HL-60/S4 treated with phorbol 12-myristate 13-acetate at 8.2 ng/mL for 4 days and 3 days (cell line): ENCODE measurements around the gene CNTNAP2.
"Not testable (repeated sequence)": the region's sequence is repeated elsewhere in the genome, so short reads cannot be mapped to it uniquely, and the experiment has no call there.

Experiments used
- in situ Hi-C: fragments of 300-500 bp; cut with MboI; formaldehyde crosslinking; loops from 2 replicates; pipeline ENCODE4 v1.15.0; 2022; ENCODE audit warnings: low sequenced_read_pairs

The CNTNAP2 gene

DNA sequence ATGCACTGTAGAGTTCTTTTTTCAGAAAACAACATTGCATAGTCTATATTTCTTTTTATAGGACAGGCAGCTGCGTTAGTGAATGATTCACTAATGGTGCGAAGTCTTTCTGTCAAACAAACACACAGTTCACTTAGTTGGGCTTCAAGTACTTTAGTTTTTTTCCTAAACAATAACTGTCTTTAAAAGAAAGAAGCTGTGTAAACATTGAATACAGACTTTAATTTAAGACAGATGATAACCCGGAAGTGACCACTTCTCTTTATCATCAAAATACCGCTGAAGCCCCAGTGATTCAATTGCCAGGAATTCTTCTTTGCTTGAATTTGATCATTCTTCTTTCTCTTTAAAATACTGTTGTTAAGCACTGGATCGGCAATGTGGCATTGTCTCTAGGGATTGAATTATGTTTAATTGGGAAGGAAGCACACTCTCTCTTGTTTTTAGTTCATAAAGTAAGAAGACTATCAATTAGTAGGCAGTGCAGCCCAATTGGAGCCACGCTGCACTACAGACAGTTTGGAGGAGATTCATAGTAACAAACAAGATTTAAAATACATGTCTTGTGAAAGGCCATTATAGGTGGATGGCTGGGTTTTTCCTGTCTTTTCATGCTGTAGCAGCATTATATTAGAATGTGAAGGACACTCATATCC, 30.4 kb downstream of the CNTNAP2 start:
- in situ Hi-C loops = no loop called here

DNA sequence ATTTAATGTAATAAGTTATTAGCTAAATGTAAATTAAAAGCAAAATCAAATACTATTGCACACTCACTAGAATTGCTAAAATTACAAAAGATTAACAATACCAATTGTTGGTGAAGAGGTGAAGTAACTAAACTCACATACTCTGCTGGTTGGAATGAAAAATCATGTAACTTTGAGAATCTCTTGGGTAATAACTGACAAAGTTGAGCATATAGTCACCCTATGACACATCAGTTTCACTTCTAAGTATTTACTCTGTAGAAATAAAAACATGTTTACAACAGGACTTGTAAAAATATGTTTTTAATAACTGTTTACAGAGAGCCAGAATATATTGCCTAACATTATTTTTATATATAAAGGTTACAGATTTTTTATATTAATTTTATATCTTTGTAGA, 33.6 kb downstream of the CNTNAP2 start:
- in situ Hi-C loops = no loop called here

DNA sequence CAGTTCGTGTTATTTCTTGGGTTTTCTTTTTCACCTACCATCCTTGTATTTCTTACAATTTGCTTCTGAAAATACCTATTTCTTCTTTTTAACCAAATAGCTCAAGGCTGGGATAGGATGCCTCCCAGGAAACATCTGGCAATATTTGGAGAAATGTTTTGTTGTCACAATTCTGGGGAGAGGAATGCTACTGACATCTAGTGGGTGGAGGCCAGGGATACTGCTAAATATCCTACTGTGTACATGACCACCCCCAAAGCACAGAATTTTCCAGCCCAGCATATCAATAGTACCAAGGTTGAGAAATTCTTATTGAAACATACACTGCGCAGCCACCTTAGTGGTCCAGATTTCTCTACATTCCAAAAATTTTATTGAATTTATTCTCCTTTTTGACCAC, 55.5 kb downstream of the CNTNAP2 start:
- in situ Hi-C loops = no loop called here

DNA sequence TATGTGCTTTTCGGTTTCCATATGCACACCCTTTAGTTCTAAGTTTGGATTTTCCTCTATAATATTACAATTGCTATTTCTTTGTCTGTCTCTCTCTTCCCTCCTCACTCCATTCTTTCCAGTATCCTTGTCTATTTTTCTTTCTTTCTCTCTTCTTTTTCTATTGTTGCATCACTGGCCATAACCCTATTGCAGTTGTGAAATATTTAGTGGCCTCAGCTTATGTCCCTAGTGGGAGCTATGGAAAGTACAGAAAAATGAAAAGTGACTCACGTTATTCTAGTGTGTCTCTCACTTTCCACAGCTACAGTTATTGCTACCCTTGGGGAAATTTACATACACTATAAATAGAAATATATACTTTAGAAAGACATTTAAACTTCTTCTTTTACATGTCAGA, 59.1 kb downstream of the CNTNAP2 start:
- in situ Hi-C loops = no loop called here

DNA sequence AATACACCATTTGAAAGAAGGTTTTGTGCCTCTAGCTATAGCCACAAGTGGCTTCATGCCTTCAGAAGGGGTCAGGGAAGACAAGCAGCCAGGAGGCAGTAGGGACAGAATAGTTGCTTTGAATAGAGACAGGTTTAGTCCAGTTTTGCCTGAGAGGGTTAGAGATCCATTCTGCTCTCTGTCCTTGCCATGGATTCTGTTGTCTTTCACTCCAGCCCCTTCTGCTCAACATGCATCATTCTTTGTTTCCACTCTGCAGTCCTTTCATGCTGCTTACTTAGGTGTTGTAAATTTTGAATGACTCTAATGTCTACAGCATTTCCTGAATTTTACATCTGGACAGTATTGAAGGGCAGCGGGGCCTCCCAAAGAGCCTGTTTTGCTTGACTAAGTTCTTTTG, 60.3 kb downstream of the CNTNAP2 start:
- in situ Hi-C loops = no loop called here

DNA sequence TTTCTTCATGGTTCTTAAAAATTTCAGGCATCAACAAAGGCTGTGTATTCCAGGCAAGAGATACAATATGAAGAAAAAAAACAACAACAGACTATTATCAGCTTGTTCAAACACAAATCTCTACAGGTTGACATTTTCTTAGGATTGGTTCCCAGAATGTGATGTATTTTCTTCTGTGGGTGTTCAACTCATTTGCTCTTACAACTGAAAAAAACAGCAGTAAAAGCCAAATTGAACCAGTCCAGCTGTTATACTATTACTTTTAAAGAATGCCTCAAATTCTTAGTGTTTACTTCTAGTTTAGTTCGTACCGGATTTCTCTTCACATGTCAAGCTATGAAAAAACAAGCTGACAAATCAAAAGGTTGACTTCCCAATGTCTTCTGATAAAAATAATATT, 60.7 kb downstream of the CNTNAP2 start:
- in situ Hi-C loops = no loop called here

DNA sequence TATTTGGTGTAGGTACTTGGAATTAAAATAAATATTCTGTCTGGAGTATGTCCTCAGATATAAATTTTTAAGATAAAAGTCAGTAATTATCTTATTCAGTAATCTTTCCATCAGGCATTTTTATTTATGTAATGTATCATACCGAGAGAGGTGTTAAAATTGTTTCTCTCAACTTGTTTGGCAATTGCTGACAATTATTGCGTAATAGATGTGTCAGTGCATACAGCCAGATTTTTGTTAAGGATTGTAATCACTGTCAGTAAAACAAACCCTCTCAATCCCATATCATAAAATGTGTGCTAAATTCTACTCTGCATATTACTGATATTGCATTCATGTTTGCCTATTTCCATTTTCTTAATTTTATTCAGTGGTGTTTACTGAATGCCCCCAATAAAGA, 69.2 kb downstream of the CNTNAP2 start:
- in situ Hi-C loops = no loop called here

DNA sequence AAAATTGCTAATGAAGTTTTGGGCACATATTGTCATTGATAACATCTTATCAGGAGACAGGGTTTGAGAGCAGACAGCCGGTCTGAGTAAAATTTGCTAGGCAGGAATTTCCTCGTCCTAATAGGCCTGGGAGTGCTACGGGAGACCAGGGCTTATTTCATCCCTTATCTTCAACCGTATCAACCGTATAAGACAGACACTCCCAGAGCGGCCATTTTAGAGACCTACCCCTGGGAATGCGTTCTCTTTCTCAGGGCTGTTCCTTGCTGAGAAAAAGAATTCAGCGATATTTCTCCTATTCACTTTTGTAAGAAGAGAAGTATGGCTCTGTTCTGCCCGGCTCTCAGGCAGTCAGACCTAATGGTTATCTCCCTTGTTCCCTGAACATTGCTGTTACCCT, 74.8 kb downstream of the CNTNAP2 start:
- in situ Hi-C loops = not testable (repeated sequence)

DNA sequence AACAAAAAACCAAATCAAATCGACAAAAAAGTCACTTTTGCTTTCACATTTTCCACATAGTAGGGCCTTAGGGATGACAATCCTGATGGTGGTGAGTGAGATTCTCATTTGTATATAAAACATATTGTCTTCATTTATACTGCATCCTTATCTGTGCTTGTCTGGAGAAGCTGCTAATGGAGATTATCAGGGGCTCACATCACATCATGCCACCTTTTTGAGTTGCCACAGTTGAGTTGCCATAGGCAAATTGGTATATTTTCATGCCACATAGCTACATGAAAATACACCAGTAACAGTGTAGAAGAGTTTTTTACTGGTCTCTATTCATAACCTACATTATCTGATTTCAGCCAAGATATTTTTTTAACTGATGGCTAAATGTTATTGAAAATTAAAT, 85.3 kb downstream of the CNTNAP2 start:
- in situ Hi-C loops = no loop called here

DNA sequence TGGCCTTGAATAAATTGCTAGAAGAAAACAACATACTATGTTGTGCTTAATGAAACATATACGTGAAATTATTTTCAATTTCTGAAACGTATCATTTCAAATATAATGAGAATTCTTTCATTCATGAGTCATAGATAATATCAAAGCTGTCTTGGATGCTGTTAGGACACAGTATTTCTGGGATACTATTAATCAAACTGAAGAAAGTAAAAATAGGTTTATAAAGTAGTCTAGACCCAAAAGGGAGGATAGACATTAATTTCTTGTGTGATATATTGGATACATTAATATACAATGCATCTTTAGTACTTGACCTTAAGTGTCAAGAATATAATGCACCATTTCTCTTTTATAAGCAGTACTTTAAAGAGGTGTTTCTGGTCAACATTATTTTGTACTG, 89.7 kb downstream of the CNTNAP2 start:
- in situ Hi-C loops = no loop called here

DNA sequence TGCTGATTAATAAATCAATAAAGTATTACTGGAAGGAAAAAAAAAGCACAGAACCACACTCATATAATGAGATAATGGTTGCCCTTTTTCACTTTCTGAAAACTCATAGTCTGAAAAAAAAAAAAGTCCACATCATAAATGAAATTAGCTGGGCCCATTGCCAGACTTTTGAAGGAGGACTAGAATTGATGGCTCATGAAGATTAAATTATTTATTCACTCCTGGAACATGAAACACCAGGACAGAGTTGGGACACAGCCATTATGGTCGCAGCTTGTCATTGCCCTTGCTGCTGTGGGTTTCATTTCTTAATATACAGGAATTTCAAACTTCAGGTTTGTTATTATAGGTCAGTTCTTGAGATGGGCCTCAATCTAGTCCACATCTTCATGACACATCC, 91.9 kb downstream of the CNTNAP2 start:
- in situ Hi-C loops = no loop called here

DNA sequence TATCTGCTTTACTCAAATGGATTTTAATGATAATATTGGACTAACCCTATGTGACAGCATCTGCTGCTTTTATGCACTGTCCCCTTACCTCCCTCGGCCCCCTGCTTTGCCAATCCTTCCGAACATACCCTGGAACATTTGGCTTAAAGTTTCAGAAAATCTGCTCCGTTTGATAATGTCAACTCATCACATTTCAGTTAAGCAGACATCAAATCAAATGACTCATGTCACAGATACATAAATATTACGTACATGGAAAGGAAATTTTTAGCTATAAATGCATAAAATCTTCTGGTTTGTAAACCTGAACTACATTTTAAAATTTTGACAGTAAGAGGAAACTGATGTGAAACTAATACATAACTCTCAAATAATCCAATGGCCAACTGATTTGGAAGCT, 98.2 kb downstream of the CNTNAP2 start:
- in situ Hi-C loops = no loop called here

DNA sequence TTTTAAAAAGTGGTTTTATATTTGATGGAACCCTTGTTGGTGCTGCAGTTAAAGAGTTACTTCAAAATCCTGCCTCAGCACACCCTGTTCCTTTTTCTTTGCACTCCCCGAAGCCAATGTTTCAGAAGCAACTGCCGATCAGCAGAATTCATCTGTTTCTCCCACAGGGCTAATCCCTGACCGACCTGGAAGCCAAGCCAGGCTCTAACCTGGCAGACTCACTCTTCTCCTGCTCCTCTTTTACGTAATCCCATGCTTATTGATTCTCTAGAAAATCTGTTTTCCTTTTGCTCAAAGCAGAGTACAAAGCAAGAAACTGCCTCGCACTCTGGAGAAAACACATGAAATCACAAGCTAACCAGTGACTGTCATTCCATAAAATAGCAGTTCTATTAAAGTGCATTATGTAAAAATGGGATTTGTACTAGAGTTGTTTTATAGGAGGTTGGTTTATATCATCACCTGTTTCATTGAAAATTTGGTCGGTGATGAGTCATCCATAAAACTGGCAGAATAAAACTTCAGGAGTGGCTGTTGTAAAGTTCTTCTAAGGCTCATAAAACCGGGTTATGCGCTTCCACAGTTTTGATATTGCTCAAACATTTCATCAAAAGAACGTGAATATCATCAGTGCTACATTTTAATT, 99.9 kb downstream of the CNTNAP2 start:
- in situ Hi-C loops = no loop called here

DNA sequence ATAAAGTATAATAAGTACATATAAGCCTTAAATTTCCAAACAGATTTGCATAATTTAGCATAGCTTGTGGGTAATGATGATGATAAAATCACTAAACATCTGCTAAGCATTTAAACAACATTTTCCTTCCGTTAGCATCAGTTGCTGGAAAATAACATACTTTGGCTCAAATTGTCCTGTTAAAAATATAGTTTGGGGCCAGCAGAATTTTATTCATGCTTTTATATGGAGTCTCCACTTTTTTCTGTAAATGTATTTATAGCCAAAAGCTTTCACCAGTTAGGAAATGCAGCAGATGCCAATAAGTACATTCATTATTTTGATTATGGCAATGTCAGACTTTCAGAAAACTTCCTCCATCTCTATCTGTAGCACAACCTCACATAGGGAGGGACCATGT, 107.2 kb downstream of the CNTNAP2 start:
- in situ Hi-C loops = no loop called here

DNA sequence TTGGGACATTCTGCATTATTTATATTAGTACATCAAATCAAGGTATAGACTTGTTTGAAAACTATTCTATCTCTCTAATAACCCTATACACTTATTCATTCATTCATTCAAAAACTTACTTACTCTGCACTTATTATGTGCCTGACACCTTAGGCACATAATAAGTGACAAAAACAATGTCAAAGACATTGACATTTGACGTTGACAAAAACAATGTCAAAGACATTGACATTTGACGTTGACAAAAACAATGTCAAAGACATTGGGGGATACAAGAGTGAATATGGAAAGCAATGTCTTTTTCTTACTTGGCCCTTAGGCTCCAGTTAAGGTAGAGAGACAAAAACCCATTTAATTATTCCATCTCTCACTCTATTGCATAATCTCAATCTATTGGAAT, 116.0 kb downstream of the CNTNAP2 start:
- in situ Hi-C loops = no loop called here

DNA sequence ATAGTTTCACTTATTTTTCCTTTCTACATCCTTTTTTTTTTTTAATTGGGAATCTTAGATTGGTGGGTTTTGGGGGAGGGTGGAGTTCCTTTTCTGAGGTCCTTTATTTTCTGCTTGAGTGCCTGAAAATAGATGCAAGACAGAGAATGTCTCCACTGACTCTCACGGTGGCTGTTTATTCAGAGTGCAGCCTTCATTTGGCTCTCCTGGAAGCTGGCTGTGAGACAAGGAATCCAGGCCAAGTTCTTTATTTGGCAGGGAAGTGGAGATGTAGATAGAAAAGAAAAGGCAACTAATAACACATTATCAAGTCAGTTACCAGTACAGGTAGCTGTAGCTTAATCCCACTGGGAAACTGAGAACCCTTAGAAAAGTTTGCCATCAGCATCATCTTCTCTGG, 118.6 kb downstream of the CNTNAP2 start:
- in situ Hi-C loops = no loop called here

DNA sequence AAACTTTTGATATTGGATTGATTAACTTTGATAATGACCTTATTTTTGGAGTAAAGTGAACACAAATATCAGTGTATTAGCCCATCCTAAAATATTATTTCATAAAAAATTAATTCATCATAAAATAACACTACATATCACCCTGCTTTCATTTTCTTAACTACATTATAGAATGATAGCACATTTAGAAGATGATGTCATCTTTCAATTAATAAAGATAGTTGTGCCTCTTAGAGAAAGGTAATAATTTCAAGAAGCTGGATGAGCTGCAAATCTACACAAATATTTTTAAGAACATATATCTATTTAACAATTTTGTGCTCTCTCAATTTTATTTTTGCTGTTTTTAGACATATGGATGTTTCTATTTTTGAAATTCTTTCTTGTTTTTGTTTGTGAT, 126.1 kb downstream of the CNTNAP2 start:
- in situ Hi-C loops = no loop called here

DNA sequence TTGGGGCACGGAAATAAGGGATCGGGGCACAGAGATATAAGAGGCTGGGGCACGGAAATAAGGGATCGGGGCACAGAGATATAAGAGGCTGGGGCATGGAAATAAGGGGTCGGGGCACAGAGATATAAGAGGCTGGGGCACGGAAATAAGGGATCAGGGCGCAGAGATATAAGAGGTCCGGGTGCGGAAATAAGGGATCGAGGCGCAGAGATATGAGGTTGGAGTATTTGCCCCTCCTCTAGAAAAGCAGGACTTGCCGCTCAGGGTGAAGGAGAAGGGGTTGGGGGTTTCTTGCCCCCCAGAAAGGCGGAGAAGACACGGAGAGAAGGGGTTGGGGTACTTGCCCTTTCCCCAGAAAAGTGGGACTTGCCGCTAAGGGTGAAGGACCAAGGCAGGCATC, 131.4 kb downstream of the CNTNAP2 start:
- in situ Hi-C loops = not testable (repeated sequence)

DNA sequence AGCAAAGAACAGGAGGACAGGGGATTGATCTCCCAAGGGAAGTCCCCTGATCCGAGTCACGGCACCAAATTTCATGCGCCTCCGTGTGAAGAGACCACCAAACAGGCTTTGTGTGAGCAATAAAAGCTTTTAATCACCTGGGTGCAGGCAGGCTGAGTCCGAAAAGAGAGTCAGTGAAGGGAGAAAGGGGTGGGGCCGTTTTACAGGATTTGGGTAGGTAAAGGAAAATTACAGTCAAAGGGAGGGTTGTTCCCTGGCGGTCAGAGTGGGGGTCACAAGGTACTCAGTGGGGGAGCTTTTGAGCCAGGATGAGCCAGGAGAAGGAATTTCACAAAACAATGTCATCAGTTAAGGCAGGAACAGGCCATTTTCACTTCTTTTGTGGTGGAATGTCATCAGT, 132.1 kb downstream of the CNTNAP2 start:
- in situ Hi-C loops = not testable (repeated sequence)

DNA sequence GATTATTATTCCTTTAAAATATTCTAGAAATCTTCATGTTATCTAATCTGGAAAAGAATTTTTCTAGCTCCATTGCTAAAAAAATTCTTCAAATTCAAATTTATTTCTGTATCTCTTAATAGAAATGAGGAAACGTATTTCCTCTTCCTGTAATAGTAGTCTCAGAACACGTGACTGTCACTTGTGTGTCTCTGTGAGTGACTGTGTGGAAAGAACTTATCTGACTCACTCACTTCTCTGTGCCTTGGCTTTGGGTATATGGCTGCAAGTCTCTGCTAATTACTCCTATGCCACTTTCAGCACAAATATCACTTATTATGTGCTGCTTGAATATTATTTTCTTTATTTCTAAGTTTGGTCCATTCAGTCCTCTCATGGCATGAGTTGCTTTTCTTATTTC, 132.7 kb downstream of the CNTNAP2 start:
- in situ Hi-C loops = no loop called here

DNA sequence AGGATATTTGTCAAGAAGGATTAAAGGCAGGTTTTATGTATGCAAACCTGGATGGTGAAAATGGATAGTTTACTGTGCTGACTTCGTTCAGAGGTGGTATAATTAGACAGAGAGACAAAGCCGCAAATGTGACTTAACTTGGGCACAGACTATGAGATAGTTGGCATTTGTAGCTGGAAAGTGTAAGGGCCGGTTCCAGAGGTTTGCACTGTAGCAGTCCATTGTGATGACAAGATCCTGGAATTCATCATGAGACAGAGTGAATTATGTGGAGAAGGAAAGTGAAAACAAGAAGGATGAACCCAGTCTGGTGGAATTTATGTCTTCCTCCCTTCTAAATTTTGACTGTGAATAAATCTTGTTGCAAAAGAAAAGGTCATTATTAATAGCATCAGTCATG, 139.0 kb downstream of the CNTNAP2 start:
- in situ Hi-C loops = no loop called here

DNA sequence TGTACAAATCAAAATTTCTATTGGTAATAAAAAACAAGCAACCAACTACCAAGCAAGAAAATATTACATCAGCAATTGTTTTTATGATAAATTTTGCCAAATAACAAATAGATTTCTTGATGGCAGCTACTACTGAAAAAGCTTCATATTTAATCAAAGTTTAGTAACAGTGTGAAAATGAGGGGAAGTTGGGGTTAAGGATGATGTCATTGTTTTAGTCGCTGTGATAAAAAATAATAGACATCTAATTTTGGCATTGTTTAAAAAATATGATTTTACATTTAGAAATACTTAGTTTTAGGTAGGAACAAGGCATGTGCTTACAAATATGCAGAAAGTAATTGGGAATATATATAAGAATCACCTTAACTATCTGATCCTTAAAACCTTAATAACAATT, 145.9 kb downstream of the CNTNAP2 start:
- in situ Hi-C loops = no loop called here

DNA sequence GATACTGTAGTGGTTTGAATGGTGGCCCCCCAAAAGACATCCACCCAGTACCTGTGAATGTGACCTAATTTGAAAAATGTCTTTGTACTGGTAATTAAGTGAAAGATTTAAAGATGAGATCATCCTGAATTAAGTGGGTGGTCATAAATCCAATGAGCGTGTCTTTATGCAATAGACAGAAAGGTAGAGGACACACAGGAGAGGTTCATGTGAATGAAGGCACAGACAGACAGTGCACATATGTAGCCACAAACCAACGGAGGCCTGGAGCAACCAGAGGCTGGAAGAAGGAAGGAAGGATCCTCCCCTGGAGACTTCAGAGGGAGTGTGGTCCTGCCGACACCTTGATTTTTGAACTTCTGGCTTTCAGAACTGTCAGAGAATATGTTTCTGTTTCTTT, 160.3 kb downstream of the CNTNAP2 start:
- in situ Hi-C loops = no loop called here
